Measurements from ENCODE around the gene KRT37.
"Not testable (repeated sequence)": the region's sequence is repeated elsewhere in the genome, so short reads cannot be mapped to it uniquely, and the experiment has no call there.

Gene KRT37

GRCh38 chr17:41434415-41434814, 10.0 kb upstream of the KRT37 start:
- no peaks in the 10 kb centered on the region for H3K4me1 ChIP-seq (ENCODE audit: control insufficient read depth in 2 of 2, insufficient read depth in 1 of 2, low read depth in 1 of 2, low read length in 2 of 2)
- no peaks in the 10 kb centered on the region for H3K9me3 ChIP-seq (replicated peaks in 1 of 2; ENCODE audit: control insufficient read depth in 2 of 2, insufficient read depth in 1 of 2, low read depth in 1 of 2, low read length in 2 of 2)
- H2BK15ac ChIP-seq (ENCODE audit: low read length): no peak overlapping the region
- H4K8ac ChIP-seq (ENCODE audit: low read depth, low read length): no peak overlapping the region
- no peak overlapping the region for H2BK5ac ChIP-seq (ENCODE audit: low read length)
- H3K4ac ChIP-seq (ENCODE audit: low read length): no peak overlapping the region
- no peak for DNase-seq (ENCODE audit: low spot score)
- no peak overlapping the region for H3K14ac ChIP-seq (ENCODE audit: low read length)
- H3K79me1 ChIP-seq (ENCODE audit: low read depth, low read length): no peaks in the 10 kb centered on the region
- H3K4me2 ChIP-seq (ENCODE audit: insufficient read depth, low read length, poor library complexity, severe bottlenecking): no peak overlapping the region
- H3K4me3 ChIP-seq (ENCODE audit: low read length in 2 of 2): no peak overlapping the region
- H3K23ac ChIP-seq (ENCODE audit: low read depth, low read length, poor library complexity): no peak overlapping the region
- H4K91ac ChIP-seq (ENCODE audit: low read depth, low read length, poor library complexity): no peak overlapping the region
- no peak overlapping the region for H2AFZ ChIP-seq (ENCODE audit: low read length)
- H3K27ac ChIP-seq (replicated peaks; ENCODE audit: low read length): no peak overlapping the region
- H3K36me3 ChIP-seq (replicated peaks in 1 of 2; ENCODE audit: control insufficient read depth in 2 of 2, insufficient read depth in 2 of 2, low read length in 2 of 2): no peaks in the 10 kb centered on the region
- H3K27me3 ChIP-seq (ENCODE audit: control insufficient read depth in 3 of 3, insufficient read depth in 3 of 3, low read depth in 1 of 3, low read length in 3 of 3): peaks cover 0 to 3% (median 2%) of the 10 kb centered on the region in 3 experiments
- H2BK120ac ChIP-seq (ENCODE audit: low read depth, low read length): no peak overlapping the region
- H3K18ac ChIP-seq (ENCODE audit: low read length): no peak overlapping the region
- H3K9ac ChIP-seq (ENCODE audit: low read depth, low read length, poor library complexity): no peak overlapping the region
- H2BK12ac ChIP-seq (ENCODE audit: low read length): no peak overlapping the region
- no CpG with 5 or more reads among the region's 5 CpGs for WGBS, 2 donors (ENCODE audit: extremely low coverage in 2 of 2, insufficient read length in 2 of 2, insufficient replicate concordance in 1 of 2)
- H2AK5ac ChIP-seq (ENCODE audit: low read depth, low read length): no peak overlapping the region

GRCh38 chr17:41434005-41434404, 9.6 kb upstream of the KRT37 start:
- no peak overlapping the region for H3K14ac ChIP-seq (ENCODE audit: low read length)
- H3K9me3 ChIP-seq (replicated peaks in 1 of 2; ENCODE audit: control insufficient read depth in 2 of 2, insufficient read depth in 1 of 2, low read depth in 1 of 2, low read length in 2 of 2): no peaks in the 10 kb centered on the region
- no peak overlapping the region for H3K4ac ChIP-seq (ENCODE audit: low read length)
- WGBS, 2 donors (ENCODE audit: extremely low coverage in 2 of 2, insufficient read length in 2 of 2, insufficient replicate concordance in 1 of 2): no CpG with 5 or more reads among the region's 4 CpGs
- H3K4me3 ChIP-seq (ENCODE audit: low read length in 2 of 2): no peak overlapping the region
- H4K8ac ChIP-seq (ENCODE audit: low read depth, low read length): no peak overlapping the region
- H3K4me2 ChIP-seq (ENCODE audit: insufficient read depth, low read length, poor library complexity, severe bottlenecking): no peak overlapping the region
- H3K27me3 ChIP-seq (ENCODE audit: control insufficient read depth in 3 of 3, insufficient read depth in 3 of 3, low read depth in 1 of 3, low read length in 3 of 3): peaks cover 0 to 3% (median 2%) of the 10 kb centered on the region in 3 experiments
- no peak for DNase-seq (ENCODE audit: low spot score)
- H3K4me1 ChIP-seq (ENCODE audit: control insufficient read depth in 2 of 2, insufficient read depth in 1 of 2, low read depth in 1 of 2, low read length in 2 of 2): no peaks in the 10 kb centered on the region
- H2AK5ac ChIP-seq (ENCODE audit: low read depth, low read length): no peak overlapping the region
- H4K91ac ChIP-seq (ENCODE audit: low read depth, low read length, poor library complexity): no peak overlapping the region
- H3K27ac ChIP-seq (replicated peaks; ENCODE audit: low read length): no peak overlapping the region
- H3K18ac ChIP-seq (ENCODE audit: low read length): no peak overlapping the region
- H2BK5ac ChIP-seq (ENCODE audit: low read length): no peak overlapping the region
- no peaks in the 10 kb centered on the region for H3K79me1 ChIP-seq (ENCODE audit: low read depth, low read length)
- no peak overlapping the region for H2BK15ac ChIP-seq (ENCODE audit: low read length)
- no peak overlapping the region for H3K9ac ChIP-seq (ENCODE audit: low read depth, low read length, poor library complexity)
- no peaks in the 10 kb centered on the region for H3K36me3 ChIP-seq (replicated peaks in 1 of 2; ENCODE audit: control insufficient read depth in 2 of 2, insufficient read depth in 2 of 2, low read length in 2 of 2)
- no peak overlapping the region for H2BK12ac ChIP-seq (ENCODE audit: low read length)
- no peak overlapping the region for H2BK120ac ChIP-seq (ENCODE audit: low read depth, low read length)
- no peak overlapping the region for H3K23ac ChIP-seq (ENCODE audit: low read depth, low read length, poor library complexity)
- H2AFZ ChIP-seq (ENCODE audit: low read length): no peak overlapping the region

GRCh38 chr17:41433586-41433985, 9.2 kb upstream of the KRT37 start:
- no peak overlapping the region for H2BK15ac ChIP-seq (ENCODE audit: low read length)
- H3K4me1 ChIP-seq (ENCODE audit: control insufficient read depth in 2 of 2, insufficient read depth in 1 of 2, low read depth in 1 of 2, low read length in 2 of 2): no peaks in the 10 kb centered on the region
- no peaks in the 10 kb centered on the region for H3K79me1 ChIP-seq (ENCODE audit: low read depth, low read length)
- H4K91ac ChIP-seq (ENCODE audit: low read depth, low read length, poor library complexity): no peak overlapping the region
- no peak overlapping the region for H2AFZ ChIP-seq (ENCODE audit: low read length)
- H3K4me2 ChIP-seq (ENCODE audit: insufficient read depth, low read length, poor library complexity, severe bottlenecking): no peak overlapping the region
- no peak overlapping the region for H3K4ac ChIP-seq (ENCODE audit: low read length)
- no peak overlapping the region for H3K18ac ChIP-seq (ENCODE audit: low read length)
- no peak overlapping the region for H2BK120ac ChIP-seq (ENCODE audit: low read depth, low read length)
- H3K14ac ChIP-seq (ENCODE audit: low read length): no peak overlapping the region
- H3K9me3 ChIP-seq (replicated peaks in 1 of 2; ENCODE audit: control insufficient read depth in 2 of 2, insufficient read depth in 1 of 2, low read depth in 1 of 2, low read length in 2 of 2): no peaks in the 10 kb centered on the region
- no peaks in the 10 kb centered on the region for H3K36me3 ChIP-seq (replicated peaks in 1 of 2; ENCODE audit: control insufficient read depth in 2 of 2, insufficient read depth in 2 of 2, low read length in 2 of 2)
- H3K27ac ChIP-seq (replicated peaks; ENCODE audit: low read length): no peak overlapping the region
- H3K23ac ChIP-seq (ENCODE audit: low read depth, low read length, poor library complexity): no peak overlapping the region
- H2BK5ac ChIP-seq (ENCODE audit: low read length): no peak overlapping the region
- no CpG with 5 or more reads among the region's 4 CpGs for WGBS, 2 donors (ENCODE audit: extremely low coverage in 2 of 2, insufficient read length in 2 of 2, insufficient replicate concordance in 1 of 2)
- no peak overlapping the region for H4K8ac ChIP-seq (ENCODE audit: low read depth, low read length)
- H2BK12ac ChIP-seq (ENCODE audit: low read length): no peak overlapping the region
- peaks cover 0 to 3% (median 2%) of the 10 kb centered on the region in 3 experiments for H3K27me3 ChIP-seq (ENCODE audit: control insufficient read depth in 3 of 3, insufficient read depth in 3 of 3, low read depth in 1 of 3, low read length in 3 of 3)
- H2AK5ac ChIP-seq (ENCODE audit: low read depth, low read length): no peak overlapping the region
- no peak overlapping the region for H3K4me3 ChIP-seq (ENCODE audit: low read length in 2 of 2)
- H3K9ac ChIP-seq (ENCODE audit: low read depth, low read length, poor library complexity): no peak overlapping the region
- no peak for DNase-seq (ENCODE audit: low spot score)

GRCh38 chr17:41430376-41430775, 6.0 kb upstream of the KRT37 start:
- H4K91ac ChIP-seq (ENCODE audit: low read depth, low read length, poor library complexity); H2AK5ac ChIP-seq (ENCODE audit: low read depth, low read length); H3K18ac ChIP-seq (ENCODE audit: low read length); H3K79me1 ChIP-seq (ENCODE audit: low read depth, low read length); H3K23ac ChIP-seq (ENCODE audit: low read depth, low read length, poor library complexity); H2AFZ ChIP-seq (ENCODE audit: low read length); DNase-seq (ENCODE audit: low spot score); H3K9me3 ChIP-seq (replicated peaks in 1 of 2; ENCODE audit: control insufficient read depth in 2 of 2, insufficient read depth in 1 of 2, low read depth in 1 of 2, low read length in 2 of 2); H2BK120ac ChIP-seq (ENCODE audit: low read depth, low read length); H4K8ac ChIP-seq (ENCODE audit: low read depth, low read length); H3K36me3 ChIP-seq (replicated peaks in 1 of 2; ENCODE audit: control insufficient read depth in 2 of 2, insufficient read depth in 2 of 2, low read length in 2 of 2); H3K4me2 ChIP-seq (ENCODE audit: insufficient read depth, low read length, poor library complexity, severe bottlenecking); H3K4ac ChIP-seq (ENCODE audit: low read length); H3K27me3 ChIP-seq (ENCODE audit: control insufficient read depth in 3 of 3, insufficient read depth in 3 of 3, low read depth in 1 of 3, low read length in 3 of 3); H2BK12ac ChIP-seq (ENCODE audit: low read length); H3K14ac ChIP-seq (ENCODE audit: low read length); H3K9ac ChIP-seq (ENCODE audit: low read depth, low read length, poor library complexity); H3K4me1 ChIP-seq (ENCODE audit: control insufficient read depth in 2 of 2, insufficient read depth in 1 of 2, low read depth in 1 of 2, low read length in 2 of 2); H3K27ac ChIP-seq (replicated peaks; ENCODE audit: low read length); H2BK15ac ChIP-seq (ENCODE audit: low read length); H3K4me3 ChIP-seq (ENCODE audit: low read length in 2 of 2); H2BK5ac ChIP-seq (ENCODE audit: low read length): not testable (repeated sequence)
- WGBS, 2 donors (ENCODE audit: extremely low coverage in 2 of 2, insufficient read length in 2 of 2, insufficient replicate concordance in 1 of 2): no CpG with 5 or more reads among the region's 9 CpGs
